Measurements from ENCODE around the gene SNRK.

Gene SNRK

DNA sequence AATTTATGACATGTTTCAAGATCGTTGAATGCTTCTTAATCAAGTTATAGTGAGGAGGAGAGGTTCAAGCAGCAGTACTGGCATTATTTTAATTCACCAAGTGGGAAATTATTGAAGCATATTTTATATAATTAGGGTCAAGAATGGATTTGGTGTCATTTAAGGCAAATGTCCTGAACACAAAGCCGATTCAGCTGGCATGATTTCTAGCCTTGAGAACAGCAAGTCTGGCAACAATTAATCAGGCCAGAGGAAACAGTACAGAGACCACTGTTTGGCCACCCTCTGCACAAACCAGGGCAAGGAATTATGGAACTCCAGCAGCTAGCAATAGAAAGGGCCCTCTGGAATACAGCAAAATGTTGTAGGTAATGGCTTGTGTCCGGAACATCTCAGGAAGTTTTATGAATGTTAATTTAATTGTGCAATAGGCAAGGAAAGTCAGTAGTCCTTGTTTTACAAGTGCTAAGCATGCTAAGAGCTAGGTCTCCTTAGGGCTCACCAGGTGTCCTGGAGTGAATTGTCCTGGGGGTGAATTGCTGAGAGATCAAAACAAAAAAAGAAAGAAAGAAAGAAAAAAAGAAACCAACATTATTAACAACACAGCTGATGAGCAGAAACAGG is 38.7 kb upstream of the SNRK start:
- TF ChIP-seq, protein P1, sequence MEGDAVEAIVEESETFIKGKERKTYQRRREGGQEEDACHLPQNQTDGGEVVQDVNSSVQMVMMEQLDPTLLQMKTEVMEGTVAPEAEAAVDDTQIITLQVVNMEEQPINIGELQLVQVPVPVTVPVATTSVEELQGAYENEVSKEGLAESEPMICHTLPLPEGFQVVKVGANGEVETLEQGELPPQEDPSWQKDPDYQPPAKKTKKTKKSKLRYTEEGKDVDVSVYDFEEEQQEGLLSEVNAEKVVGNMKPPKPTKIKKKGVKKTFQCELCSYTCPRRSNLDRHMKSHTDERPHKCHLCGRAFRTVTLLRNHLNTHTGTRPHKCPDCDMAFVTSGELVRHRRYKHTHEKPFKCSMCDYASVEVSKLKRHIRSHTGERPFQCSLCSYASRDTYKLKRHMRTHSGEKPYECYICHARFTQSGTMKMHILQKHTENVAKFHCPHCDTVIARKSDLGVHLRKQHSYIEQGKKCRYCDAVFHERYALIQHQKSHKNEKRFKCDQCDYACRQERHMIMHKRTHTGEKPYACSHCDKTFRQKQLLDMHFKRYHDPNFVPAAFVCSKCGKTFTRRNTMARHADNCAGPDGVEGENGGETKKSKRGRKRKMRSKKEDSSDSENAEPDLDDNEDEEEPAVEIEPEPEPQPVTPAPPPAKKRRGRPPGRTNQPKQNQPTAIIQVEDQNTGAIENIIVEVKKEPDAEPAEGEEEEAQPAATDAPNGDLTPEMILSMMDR (conservative IDR thresholded peaks at IDR 0.05; ENCODE audit: control insufficient read depth, insufficient read depth, low read depth, low read length), result no peak
- H3K4me3 ChIP-seq (ENCODE audit: control insufficient read depth, low read depth, low read length), result no peak overlapping the region
- no peak for DNase-seq (ENCODE audit: low read depth)

DNA sequence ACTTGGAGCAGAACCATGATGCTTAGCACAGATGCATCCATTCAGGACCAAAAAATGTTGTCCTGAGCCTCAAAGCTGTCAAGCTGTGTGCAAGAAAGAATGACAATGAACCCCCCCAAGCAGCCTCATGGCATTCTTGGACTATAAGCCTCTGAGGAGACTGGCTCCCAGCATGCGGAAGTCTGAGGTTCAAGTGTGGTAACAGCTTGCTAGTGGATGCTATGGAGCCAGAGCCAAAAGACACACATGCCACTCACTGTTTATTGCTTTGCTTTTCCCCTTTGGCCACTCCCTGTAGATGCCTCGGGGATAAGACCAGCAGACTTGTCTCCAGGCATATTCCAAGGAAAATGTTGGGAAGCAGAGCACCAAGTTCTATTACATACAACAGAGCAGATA is 38.2 kb upstream of the SNRK start:
- DNase-seq (ENCODE audit: low read depth), result no peak
- TF ChIP-seq, protein P1 (conservative IDR thresholded peaks at IDR 0.05; ENCODE audit: control insufficient read depth, insufficient read depth, low read depth, low read length), result no peak
- H3K4me3 ChIP-seq (ENCODE audit: control insufficient read depth, low read depth, low read length), result no peak overlapping the region

DNA sequence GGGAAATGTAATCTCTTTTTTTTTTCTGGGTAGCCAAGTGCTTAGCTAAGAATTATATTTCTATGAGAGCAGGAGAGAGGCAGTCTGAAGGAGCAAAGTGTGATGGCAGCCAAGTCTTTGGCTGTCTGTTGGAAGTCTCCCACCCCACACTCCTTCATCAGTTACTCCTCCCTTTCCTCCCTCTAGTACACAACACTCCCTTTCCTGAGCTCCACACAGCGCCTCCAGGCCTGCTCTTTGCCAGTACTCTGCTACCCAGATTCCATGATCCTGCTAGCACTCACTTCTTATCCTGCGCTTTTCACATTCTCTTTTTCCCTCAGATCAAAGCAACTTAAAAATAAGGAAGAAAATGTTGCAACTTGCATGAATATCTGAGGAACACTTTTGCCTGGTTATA is 37.4 kb upstream of the SNRK start:
- H3K4me3 ChIP-seq (ENCODE audit: control insufficient read depth, low read depth, low read length), result no peak overlapping the region
- DNase-seq (ENCODE audit: low read depth), result no peak
- TF ChIP-seq, protein P1 (conservative IDR thresholded peaks at IDR 0.05; ENCODE audit: control insufficient read depth, insufficient read depth, low read depth, low read length), result no peak

DNA sequence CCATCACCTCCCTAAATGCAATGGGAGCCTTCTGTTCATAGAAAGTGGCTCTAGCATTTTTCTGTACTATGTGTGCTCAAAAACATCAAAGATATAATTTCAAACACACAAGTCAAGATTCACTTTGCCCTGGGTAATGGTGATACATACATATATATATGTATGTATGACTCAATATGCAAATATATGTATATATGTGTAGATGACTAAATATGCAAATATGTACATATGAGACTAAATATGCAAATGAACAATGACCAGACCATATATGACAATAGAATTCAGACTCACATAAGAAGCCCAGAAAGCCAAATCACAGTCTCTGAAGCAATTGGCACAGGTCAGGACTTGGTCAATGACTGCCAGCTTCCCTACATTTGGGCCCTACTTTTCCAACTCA is 36.9 kb upstream of the SNRK start:
- TF ChIP-seq, protein P1 (conservative IDR thresholded peaks at IDR 0.05; ENCODE audit: control insufficient read depth, insufficient read depth, low read depth, low read length), result no peak
- no peak for DNase-seq (ENCODE audit: low read depth)

DNA sequence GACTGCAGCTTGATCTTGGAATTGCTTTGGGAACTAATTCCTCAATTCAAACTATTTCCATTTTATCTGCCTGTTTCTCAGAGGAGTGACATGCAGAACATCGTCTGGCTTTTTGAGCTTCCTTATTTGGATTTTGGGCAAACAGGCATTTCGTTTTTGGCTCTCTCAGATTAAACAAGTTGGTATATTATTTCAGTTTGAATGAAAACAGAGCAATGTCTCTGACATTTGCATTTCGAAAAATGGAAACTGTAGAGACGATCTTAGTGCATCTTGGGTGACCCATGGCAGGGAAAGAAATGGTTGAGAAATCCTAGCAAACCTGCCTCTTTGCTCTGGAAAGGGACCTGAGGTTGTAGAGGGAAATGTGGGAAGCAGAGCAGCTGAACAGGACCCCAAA is 33.0 kb upstream of the SNRK start:
- DNase-seq (ENCODE audit: low read depth), result no peak
- TF ChIP-seq, protein P1 (conservative IDR thresholded peaks at IDR 0.05; ENCODE audit: control insufficient read depth, insufficient read depth, low read depth, low read length), result no peak
- H3K4me3 ChIP-seq (ENCODE audit: control insufficient read depth, low read depth, low read length), result no peak overlapping the region

More for the DNA sequence above, 36.9 kb upstream of the SNRK start:
- H3K4me3 ChIP-seq (ENCODE audit: control insufficient read depth, low read depth, low read length), result no peak overlapping the region

DNA sequence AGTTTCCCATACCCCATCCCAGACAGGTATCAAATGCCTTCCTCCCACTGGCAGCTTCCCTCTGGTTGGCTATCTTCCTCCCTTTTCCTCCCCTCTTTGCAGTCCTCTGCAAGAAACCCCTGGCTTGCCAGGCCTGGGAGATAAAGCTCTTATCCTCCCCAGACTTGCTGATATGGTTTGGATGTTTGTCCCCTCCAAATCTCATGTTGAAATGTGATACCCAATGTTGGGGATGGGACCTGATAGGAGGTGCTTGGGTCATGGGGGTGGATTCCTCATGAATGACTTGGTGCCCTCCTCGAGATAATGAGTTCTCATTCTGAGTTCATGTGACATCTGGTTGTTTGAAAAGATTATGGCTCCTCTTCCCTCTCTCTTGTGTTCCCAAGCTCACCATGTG is 32.2 kb upstream of the SNRK start:
- TF ChIP-seq, protein P1 (conservative IDR thresholded peaks at IDR 0.05; ENCODE audit: control insufficient read depth, insufficient read depth, low read depth, low read length), result no peak
- no peak for DNase-seq (ENCODE audit: low read depth)
- no peak overlapping the region for H3K4me3 ChIP-seq (ENCODE audit: control insufficient read depth, low read depth, low read length)

DNA sequence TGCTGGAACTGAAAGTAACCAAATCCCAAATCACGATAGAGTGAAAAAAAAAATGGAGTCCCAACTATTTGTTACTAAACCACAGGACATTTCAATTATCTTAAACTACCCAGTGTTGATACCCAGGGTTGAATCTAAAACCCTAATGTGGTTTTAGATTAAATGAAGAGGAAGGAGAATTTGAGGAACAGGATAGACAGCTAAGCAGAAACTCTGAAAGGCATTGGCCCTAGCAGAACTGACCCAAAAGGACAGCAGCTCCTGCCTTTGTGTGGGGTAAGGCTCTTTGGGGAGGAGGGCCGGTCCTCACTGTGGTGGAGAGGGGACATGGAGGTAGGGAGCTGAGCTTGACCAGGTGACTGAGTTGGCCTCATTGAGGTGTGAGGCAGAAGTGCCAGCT is 30.7 kb upstream of the SNRK start:
- TF ChIP-seq, protein P1 (conservative IDR thresholded peaks at IDR 0.05; ENCODE audit: control insufficient read depth, insufficient read depth, low read depth, low read length), result no peak
- no peak overlapping the region for H3K4me3 ChIP-seq (ENCODE audit: control insufficient read depth, low read depth, low read length)
- no peak for DNase-seq (ENCODE audit: low read depth)

Data from fibroblast of mammary gland (primary cell).